IPS-15b (cell line): Measurements from ENCODE around the gene KIF9.

Experiments used
- H3K27me3 ChIP-seq: one replicate; pipeline ENCODE4 v1.6.1; 2013; ENCODE audit warnings: low read length; ENCODE audit not compliant: control insufficient read depth, insufficient read depth
- H3K36me3 ChIP-seq: one replicate; pipeline ENCODE4 v1.6.1; 2013; ENCODE audit warnings: low read length; ENCODE audit not compliant: control insufficient read depth, insufficient read depth
- H3K4me1 ChIP-seq: one replicate; pipeline ENCODE4 v1.6.1; 2013; ENCODE audit warnings: mild to moderate bottlenecking, low read length; ENCODE audit not compliant: control insufficient read depth, insufficient read depth
- H3K4me3 ChIP-seq: one replicate; pipeline ENCODE4 v1.5.1; 2013; ENCODE audit warnings: low read depth, low read length
- H3K9ac ChIP-seq: one replicate; pipeline ENCODE4 v1.6.1; 2013; ENCODE audit warnings: low read depth, mild to moderate bottlenecking, low read length
- H3K9me3 ChIP-seq: one replicate; pipeline ENCODE4 v1.6.1; 2013; ENCODE audit warnings: mild to moderate bottlenecking, low read length; ENCODE audit not compliant: control insufficient read depth, insufficient read depth

KIF9 gene

GRCh38 chr3:47291158-47291753, 8.7 kb upstream of the KIF9 start:
- Histone ChIP-seq H3K9me3 (no peaks in the 10 kb centered on the region), H3K4me3 (no peak overlapping the region), H3K9ac (no peak overlapping the region), H3K4me1 (no peaks in the 10 kb centered on the region), H3K36me3 (peaks cover 2% of the 10 kb centered on the region), H3K27me3 (no peaks in the 10 kb centered on the region)

- H3K9ac ChIP-seq, result no peak overlapping the region
- H3K36me3 ChIP-seq, result peaks cover 2% of the 10 kb centered on the region
- no peak overlapping the region for H3K4me3 ChIP-seq
- no peaks in the 10 kb centered on the region for H3K27me3 ChIP-seq
- no peaks in the 10 kb centered on the region for H3K4me1 ChIP-seq
- H3K9me3 ChIP-seq, result no peaks in the 10 kb centered on the region
Observed at GRCh38 chr3:47288966-47289910, 6.6 kb upstream of the KIF9 start.

- Histone ChIP-seq H3K9ac (peak overlapping the region; percentile 89), H3K27me3 (no peaks in the 10 kb centered on the region), H3K4me3 (peak overlapping the region; percentile 99), H3K4me1 (no peaks in the 10 kb centered on the region), H3K36me3 (peaks cover 2% of the 10 kb centered on the region), H3K9me3 (no peaks in the 10 kb centered on the region)
Observed at GRCh38 chr3:47283591-47284364, 1.2 kb upstream of the KIF9 start.

GRCh38 chr3:47283193-47283537, 566 bp upstream of the KIF9 start:
- Histone ChIP-seq H3K27me3 (no peaks in the 10 kb centered on the region), H3K9ac (peak overlapping the region; percentile 89), H3K9me3 (no peaks in the 10 kb centered on the region), H3K4me1 (no peaks in the 10 kb centered on the region), H3K4me3 (peak overlapping the region; percentile 99), H3K36me3 (peaks cover 2% of the 10 kb centered on the region)

- Histone ChIP-seq H3K36me3 (no peaks in the 10 kb centered on the region), H3K9ac (no peak overlapping the region), H3K4me3 (no peak overlapping the region), H3K4me1 (no peaks in the 10 kb centered on the region), H3K9me3 (no peaks in the 10 kb centered on the region), H3K27me3 (no peaks in the 10 kb centered on the region)
Observed at GRCh38 chr3:47280519-47280918, 2.1 kb downstream of the KIF9 start.

- Histone ChIP-seq H3K4me3 (no peak overlapping the region), H3K36me3 (no peaks in the 10 kb centered on the region), H3K4me1 (no peaks in the 10 kb centered on the region), H3K9me3 (no peaks in the 10 kb centered on the region), H3K9ac (no peak overlapping the region), H3K27me3 (no peaks in the 10 kb centered on the region)
Observed at GRCh38 chr3:47276558-47276957, 6.0 kb downstream of the KIF9 start.

GRCh38 chr3:47274652-47275051, 7.9 kb downstream of the KIF9 start:
- H3K36me3 ChIP-seq, result no peaks in the 10 kb centered on the region
- H3K4me3 ChIP-seq, result no peak overlapping the region
- no peaks in the 10 kb centered on the region for H3K9me3 ChIP-seq
- H3K4me1 ChIP-seq, result no peaks in the 10 kb centered on the region
- no peaks in the 10 kb centered on the region for H3K27me3 ChIP-seq
- no peak overlapping the region for H3K9ac ChIP-seq

GRCh38 chr3:47273564-47273963, 9.0 kb downstream of the KIF9 start:
- H3K9me3 ChIP-seq, result no peaks in the 10 kb centered on the region
- H3K36me3 ChIP-seq, result no peaks in the 10 kb centered on the region
- H3K27me3 ChIP-seq, result no peaks in the 10 kb centered on the region
- H3K4me1 ChIP-seq, result no peaks in the 10 kb centered on the region
- no peak overlapping the region for H3K9ac ChIP-seq
- H3K4me3 ChIP-seq, result no peak overlapping the region

GRCh38 chr3:47270526-47270925, 12.1 kb downstream of the KIF9 start:
- no peaks in the 10 kb centered on the region for H3K4me1 ChIP-seq
- no peak overlapping the region for H3K9ac ChIP-seq
- no peak overlapping the region for H3K4me3 ChIP-seq
- H3K27me3 ChIP-seq, result no peaks in the 10 kb centered on the region
- no peaks in the 10 kb centered on the region for H3K36me3 ChIP-seq
- no peaks in the 10 kb centered on the region for H3K9me3 ChIP-seq

GRCh38 chr3:47267490-47267824, 15.1 kb downstream of the KIF9 start:
- H3K9me3 ChIP-seq, result no peaks in the 10 kb centered on the region
- H3K36me3 ChIP-seq, result no peaks in the 10 kb centered on the region
- H3K4me3 ChIP-seq, result no peak overlapping the region
- H3K4me1 ChIP-seq, result no peaks in the 10 kb centered on the region
- H3K9ac ChIP-seq, result no peak overlapping the region
- H3K27me3 ChIP-seq, result no peaks in the 10 kb centered on the region

GRCh38 chr3:47266709-47267489, 15.7 kb downstream of the KIF9 start:
- Histone ChIP-seq H3K4me3 (no peak overlapping the region), H3K9me3 (no peaks in the 10 kb centered on the region), H3K36me3 (no peaks in the 10 kb centered on the region), H3K4me1 (no peaks in the 10 kb centered on the region), H3K27me3 (no peaks in the 10 kb centered on the region), H3K9ac (no peak overlapping the region)
